HG03175 (cell line): ENCODE results near the gene ELOVL5.
"Not testable (repeated sequence)": the region's sequence is repeated elsewhere in the genome, so short reads cannot be mapped to it uniquely, and the experiment has no call there.

Source experiments
- ATAC-seq: cut with Tn5 transposase; IDR thresholded peaks from one replicate; pipeline ENCODE4 v1.9.1; 2021; ENCODE audit warnings: mild to moderate bottlenecking, moderate library complexity; ENCODE audit not compliant: unreplicated experiment

Gene ELOVL5

DNA sequence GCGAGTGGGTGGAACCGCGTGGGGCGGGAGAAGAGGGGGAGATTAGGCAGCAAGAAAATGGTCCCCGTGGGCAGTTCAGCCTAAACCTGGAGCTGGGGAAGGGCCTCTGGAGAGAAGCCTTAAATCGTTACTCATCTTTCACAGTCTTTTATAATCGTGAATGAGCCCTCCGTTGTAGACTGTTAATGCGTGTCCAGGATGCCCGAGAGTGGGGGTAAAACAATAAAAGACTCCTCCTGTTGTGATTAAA is 11.0 kb upstream of the ELOVL5 start:
- no peak for ATAC-seq

DNA sequence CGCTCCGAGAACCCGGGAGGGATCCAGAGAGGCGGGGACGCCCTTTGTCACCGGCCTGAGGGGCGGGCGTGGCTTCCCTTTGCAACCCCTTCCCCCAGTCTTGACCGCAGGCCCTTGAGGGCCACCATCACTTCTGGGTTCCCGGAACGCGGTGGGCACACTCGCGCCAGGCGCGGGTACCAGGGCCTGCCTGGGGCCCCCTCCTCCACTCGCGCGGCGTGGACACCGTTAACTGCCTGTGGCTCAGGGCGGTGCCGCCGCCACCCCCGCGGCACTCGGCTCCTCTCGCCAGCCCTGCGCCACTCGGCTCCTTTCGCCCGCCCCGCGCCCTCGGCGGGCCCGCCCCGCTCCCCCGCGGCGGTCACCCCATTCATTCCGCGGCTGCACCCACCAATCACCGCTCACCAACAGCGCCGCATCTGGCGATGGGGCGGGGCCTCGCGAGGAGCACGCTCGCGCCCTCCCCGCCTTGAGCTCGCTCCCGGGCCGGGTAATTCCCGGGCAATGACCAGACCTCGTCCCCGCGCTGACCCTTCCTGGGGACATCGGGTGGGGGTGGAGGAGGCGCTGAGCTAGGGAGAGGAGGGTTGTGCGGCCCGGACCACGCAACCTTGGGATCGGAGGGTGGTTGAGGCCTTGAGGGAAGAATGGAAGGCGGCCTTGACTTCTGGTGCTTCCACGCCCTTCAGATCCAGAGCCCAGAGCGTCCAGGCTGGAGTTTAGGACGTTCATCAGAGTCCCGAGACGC is 10.5 kb upstream of the ELOVL5 start:
- peak; percentile 95 for ATAC-seq

DNA sequence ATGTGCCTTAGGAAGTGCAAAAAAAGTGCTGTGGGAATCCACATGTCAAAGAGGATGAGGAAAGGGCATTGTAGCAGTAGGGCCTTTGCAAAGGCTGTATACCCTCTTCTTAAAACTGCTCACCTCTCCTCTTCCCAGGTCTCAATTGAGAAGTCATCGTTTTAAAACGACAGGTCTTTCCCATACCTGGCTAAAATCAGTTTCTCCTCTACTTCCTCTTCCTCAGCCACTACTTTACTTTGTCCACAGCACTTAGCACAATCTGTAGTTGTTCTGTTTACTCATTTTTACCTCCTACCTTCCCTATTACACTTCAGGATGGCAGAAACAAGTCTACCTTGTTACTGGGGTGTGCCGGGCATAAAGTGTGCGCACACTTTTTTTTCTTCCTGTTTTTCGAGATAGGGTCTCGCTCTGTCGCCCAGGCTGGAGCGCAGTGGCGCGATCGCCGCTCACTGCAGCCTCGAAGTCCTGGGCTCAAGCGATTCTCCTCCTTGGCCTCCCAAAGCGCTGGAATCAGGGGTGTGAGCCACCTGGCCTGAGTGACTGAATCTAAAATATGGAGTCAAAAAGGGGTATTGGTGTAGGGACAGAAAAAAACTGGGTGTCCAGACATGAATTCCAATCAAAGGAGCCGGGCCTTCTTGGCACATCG is 9.8 kb upstream of the ELOVL5 start:
- ATAC-seq: peak; percentile 11

DNA sequence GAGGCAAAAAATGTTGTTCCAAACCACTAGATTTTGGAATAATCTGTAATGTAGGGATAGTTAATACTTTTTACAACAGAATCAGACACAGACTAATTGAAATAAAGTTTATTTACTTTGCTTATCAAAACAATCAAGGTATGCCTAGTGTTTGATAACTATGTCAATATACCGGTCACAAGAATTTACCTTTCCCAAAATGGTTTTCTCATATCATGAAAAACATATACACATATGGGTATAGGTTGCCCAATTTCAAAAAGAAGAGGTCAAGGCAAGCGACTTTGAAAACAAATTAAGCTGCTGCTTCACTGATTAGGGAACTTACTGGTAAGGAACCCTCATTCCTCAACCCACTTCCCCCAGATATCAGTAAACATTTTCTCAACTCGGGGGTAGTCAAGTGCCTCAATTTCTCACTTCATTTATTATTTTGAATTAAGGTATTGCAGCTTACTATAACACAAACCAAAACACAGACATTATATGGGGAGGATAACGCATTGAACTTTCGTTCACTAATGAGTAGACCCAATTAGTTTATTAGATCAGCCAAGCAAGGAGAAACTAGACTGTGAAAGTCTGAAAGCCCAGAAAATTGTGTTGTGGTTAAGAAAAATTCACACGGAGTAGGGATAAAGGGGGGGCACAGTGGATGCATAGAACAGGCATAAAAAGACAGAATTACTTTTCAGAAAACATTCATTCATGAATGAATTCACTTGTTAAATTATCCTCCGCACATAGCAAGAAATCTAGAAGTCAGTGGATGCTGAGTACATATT is 9.0 kb upstream of the ELOVL5 start:
- no peak for ATAC-seq

DNA sequence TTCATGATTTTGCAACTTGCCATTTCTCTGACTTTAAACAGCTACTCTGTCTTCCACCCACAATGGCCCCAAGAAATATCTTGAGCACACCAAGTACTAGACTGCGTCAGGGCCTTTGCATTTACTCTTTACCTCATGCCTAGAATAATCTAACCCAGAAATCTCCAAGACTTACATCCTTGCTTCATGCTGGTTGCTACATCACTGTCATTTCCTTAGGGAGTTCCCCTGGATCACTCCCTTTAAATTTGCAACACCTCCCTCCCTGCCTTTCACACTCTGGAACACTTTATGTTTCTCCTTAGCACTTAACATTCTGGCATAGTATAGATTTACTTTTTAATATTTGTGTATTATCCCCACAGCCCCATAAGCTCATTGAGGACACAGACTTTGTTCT is 4.9 kb upstream of the ELOVL5 start:
- ATAC-seq: no peak

DNA sequence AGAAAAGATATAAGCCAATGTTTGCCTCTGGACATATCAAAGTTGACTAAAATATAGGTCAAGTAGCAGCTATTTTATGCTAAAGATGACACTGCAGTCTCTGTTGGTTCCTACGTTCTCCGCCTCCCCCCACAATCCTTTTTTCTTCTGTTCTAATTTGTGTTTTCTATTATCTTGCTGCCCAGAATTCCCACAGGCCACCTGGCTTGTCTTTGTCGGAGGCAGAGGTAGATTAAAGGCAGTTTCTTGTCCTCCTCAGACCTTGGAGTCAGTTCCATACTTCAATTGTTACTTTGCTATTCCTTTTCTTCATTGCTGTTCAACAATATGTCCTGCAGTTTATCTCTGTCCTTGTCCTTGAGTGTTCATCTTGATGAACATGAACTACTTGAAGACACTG is 3.6 kb upstream of the ELOVL5 start:
- no peak for ATAC-seq

DNA sequence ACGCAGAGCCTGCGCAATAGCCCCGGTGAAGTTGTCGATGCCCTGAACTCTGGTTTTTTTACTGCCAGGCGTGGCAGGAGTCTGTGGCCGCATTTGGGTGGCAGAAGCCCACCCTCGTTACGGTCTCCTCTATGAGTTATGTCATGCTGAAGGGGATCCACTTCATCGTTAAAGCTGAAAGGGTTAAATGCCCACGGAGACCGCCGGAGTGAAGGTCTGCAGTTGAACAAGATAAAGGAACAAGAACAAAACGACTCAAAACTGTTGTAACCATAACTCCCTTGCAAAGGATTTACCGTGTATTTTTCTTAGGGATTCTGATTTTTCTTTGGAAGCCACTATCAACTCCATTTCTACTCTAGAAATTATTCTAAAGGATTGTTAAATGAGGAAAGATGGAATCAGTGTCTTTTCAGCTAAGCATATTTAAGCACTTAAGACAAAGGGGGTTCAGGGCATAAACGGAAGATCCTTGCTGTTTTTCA is 501 bp upstream of the ELOVL5 start:
- no peak for ATAC-seq

DNA sequence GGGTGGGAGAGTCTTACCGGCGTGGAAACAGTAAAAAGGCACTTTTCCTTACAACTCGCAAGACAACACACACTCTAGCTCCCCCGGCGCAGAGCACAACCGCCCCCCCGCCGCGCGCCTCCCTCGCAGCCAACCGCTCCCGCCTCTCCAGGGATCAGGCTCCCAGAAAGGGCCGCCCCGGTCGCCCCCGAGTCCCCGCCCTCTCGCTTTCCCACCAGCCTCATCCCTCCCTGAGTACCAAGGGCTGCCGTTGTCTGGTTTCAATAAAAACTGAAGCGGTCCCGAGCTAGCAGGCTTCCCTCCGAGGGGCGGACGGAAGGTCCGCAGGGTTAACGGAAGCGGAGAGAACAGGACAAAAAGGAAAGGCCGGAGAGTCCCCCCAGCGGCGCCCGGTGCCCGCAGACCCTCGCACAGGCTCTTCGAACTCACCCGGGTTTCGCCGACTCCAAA is 804 bp downstream of the ELOVL5 start:
- peak; percentile 24 for ATAC-seq

DNA sequence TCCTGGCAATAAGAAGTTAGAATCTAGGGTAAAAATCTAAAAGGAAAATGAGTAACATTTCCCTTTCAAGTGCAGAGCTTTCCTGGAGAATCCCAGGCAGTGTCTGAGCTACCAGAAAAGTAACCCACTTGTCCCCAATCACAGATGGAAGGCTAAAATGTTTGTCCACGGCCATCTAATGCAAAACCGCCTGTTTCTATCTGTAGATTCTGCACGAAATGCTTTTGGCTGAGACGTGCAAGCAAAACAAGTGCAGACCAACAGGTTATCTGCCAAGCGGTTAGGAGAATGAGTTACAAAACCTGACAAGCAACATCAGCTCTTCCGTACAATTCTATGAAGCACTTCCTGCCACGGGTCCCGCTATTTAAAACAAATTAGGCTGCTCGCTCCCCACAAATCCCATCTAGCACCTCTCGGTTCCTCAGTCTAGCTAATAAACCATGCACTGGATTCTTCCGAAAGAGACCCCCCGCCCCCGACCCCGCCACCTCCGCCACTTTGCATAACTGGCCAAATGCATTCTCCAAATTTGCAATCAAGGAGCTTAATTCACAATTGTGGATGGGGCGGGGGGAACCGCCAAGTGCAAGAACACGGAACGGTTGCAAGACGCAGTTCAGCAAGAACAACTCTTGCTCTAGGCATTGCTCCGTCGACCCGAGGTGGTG is 1.4 kb downstream of the ELOVL5 start:
- ATAC-seq: peak; percentile 19

DNA sequence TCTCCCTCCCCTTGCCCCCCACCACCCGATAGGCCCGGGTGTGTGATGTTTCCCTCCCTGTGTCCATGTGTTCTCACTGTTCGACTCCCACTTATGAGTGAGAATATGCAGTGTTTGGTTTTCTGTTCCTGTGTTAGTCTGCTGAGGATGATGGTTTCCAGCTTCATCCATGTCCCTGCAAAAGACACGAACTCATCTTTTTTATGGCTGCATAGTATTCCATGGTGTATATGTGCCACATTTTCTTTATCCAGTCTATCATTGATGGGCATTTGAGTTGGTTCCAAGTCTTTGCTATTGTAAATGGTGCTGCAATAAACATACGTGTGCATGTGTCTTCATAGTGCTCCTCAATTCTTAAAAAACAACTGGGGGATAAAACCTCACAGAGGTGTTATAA is 2.7 kb downstream of the ELOVL5 start:
- not testable (repeated sequence) for ATAC-seq

DNA sequence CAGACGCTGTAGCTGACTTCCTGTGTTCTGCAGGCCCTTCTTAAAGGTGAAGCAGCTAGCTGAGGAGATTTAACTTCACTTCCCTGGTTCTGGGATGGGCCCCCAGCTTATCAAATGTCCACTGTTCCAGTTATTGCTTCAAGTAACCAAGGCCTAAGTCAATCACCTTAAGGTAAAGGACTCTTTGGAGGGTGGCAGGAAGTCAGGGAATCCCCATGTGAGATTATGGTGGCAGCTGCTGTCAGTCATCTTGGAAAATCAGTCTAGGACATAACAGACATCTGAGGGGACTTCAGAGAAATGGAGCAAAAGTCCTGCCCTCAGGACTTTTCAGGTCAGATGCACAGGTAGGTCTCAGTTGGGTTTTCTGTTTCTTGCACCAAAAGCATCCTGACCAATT is 3.8 kb downstream of the ELOVL5 start:
- no peak for ATAC-seq

DNA sequence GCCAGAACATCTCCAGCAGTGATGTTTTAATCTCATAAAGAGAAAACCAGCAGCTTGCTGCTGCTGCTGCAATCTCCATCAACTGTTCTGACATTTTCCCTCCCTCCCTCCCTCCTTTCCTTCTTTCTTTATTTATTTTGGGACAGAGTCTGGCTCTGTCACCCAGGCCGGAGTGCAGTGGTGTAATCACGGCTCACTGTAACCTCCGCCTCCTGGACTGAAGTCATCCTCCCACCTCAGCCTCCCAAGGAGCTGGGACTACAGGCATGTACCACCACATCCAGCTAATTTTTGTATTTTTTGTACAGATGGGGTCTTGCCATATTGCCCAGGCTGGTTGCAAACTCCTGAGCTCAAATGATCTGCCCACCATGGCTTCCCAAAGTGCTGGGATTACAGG is 5.7 kb downstream of the ELOVL5 start:
- no peak for ATAC-seq

DNA sequence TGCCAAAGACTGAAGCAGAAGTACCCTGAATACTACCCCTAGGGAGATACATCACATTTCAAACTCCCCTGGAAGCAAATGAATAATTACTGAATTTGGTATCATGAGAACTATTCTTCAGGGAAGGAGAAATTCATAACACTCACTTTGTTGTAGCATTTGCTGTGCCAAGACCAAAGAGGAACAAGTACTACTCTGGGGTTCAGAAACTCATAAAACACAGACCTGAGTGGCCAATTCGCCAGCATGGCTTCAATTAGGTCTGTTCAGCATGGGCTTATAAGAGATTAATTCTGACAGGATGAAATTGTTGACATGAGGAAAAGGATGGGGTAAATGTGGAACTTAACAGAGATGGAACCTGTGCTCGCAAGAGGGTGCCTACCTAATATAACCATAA is 6.5 kb downstream of the ELOVL5 start:
- no peak for ATAC-seq

DNA sequence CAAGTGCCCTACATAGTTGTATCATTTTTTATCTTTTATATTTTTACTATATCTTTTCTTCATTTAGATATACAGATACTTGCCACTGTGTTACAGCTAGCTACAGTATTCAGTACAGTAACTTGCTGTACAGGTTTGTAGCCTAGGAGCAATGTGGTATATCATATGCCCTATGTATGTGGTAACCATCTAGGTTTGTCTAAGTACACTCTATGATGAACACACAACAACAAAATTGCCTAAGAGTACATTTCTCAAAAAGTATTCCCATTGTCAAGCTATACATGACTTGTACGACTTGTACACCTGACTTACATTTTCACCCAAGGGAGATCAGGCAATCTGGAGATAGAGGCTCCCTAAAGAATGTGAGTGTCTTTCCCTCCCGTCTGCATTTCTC is 8.2 kb downstream of the ELOVL5 start:
- no peak for ATAC-seq

DNA sequence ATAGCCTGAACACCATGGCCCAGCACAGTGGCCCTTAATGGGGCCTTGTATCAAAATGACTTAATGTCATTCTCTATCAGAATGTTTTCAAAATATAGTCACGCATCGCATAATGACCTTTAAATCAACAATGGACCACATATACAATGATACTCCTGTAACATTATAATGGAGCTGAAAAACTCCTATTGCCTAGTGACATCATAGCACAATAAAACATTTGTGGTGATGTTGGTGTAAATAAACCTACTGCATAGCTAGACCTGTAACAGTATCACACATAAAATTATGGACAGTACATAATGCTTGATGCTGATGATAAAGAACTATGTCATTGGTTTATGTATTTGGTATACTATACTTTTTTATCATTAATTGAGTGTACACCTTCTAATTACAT is 9.3 kb downstream of the ELOVL5 start:
- ATAC-seq: no peak

DNA sequence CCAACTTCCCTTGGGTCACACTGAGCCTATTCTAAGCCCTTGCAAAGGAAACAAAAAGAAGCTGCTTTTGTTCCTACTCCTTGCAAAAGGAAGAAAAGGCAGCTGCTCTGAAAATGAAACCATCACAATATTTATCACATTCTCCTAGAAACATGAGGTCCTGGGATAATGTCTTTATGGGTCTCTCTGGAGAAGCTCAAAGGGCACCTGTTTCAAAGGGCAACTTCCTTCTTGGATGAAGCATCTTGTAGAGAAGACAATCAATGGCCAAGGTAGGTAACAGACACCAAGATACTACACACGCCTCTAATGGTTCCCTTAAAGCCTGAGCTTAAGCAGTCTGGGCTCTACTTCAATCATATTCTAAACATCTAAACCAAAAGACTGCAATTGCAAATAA is 10.4 kb downstream of the ELOVL5 start:
- ATAC-seq: no peak

DNA sequence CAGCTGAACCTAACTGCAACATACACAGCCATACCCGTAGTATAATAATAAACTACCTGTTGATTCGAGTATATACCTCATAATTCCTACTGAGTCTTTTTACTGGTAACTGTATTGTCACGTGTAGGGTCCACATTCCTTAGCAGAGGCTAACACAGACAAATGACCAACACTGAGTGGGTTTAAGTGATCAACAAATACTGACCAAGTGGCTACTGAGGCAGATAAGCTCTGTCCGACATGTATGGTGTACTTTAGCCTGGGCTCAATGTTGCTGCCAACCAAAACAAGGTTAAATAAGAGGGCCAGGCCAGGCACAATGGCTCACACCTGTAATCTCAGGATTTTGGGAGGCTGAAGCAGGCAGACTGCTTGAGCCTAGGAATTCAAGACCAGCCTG is 12.7 kb downstream of the ELOVL5 start:
- ATAC-seq: no peak

DNA sequence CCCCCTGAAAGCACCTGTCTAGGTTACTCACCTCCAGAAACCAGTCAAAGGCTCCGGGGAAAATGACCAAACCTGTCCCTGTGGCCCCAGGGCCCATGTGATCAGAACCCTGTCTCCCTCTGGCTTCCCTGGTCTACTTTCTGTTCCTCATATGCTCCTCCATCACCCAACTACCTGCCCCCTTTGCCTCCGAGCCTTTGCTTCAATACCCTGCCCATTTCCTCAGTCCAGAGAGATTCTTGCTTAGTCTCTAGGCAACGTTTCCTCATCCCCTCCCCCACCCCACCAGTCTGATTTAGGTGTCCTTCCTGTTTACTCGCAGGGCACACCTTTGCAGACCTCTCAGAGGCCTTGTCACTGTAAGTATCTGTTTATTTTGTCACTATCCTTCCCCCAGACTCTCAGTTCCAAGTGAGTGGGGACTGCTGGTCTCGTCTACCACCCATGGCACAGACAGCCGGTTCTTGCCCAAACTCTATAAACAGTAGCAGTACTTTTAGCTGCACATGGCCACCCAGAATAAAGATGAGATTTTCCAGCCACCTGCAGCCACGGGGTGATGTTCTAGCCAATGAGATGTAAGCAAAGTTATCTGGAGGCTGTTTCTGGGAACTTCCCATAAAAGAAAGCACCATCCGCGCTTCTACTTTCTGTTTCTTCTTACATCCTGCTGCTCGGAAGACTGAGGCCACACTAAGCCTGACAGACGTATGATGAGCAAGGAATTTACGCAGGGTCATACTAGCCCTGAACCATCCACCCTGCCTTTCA is 13.3 kb downstream of the ELOVL5 start:
- ATAC-seq: peak; percentile 90

DNA sequence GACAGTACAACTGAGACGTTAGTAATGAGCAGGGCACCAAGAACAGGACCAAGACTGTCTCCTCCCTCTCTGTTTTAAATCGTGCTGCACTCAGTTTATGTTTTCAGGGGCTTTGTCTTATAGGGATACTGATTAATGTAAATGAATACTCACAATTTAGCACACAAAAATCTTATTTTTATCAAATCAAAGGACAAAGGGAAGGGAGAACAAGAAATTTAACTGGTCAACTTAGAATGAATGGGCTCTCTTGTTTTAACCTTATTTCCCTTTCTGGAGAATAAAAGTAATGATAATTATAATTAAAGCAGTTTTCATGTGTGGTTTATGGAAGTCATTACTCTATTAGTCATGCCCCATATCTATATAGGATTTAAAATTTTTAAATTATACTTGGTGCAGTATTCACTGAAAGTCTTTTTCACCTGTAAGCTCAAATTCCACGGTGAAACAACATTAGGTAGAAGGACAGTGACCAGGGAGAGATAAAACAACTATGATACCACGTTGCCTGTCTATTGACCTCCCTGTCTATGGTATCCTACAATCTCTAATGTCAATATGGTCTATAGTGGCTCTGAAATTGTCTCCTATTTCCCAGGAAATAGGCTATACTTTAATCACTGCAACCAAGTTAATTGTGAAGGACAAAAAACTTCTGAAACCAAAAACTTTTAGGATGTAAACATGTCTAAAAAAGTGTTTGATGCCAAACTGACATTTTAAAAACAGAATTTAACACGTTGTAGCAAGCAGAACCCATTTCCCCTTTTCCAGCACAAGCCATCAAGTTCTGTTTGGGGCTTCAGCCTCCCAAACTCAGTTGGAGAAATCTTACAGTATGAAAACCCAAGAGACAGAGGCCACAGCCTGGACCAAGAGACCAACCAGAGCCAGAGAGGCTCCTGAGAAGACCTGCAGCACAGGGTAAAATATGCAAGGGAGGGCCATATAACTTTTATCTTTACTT is 15.0 kb downstream of the ELOVL5 start:
- ATAC-seq: no peak

DNA sequence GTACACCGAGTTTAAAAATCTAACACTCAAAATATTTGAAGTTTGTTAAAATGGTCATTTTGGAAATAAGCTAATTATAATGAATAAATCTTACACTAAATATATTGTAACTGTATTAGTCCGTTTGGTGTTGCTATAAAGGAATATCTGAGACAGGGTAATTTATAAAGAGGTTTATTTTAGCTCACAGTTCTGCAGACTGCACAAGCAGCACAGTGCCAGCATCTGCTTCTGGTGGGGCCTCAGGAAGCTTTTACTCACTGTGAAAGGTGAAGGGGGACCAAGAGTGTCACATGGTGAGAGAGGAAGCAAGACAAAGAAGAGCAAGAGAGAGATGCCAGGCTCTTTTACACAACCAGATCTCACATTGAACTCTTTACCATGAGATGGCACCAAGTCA is 17.1 kb downstream of the ELOVL5 start:
- ATAC-seq: no peak
